Measurements from ENCODE around the gene MAPK11.

- no peak for TF ChIP-seq POLR2A (IDR thresholded peaks at IDR 0.05)
- no peak for TF ChIP-seq CTCF (IDR thresholded peaks at IDR 0.05)
These were observed 47.0 kb upstream of the MAPK11 start for GRCh38 chr22:50317178-50317577.

All from right lobe of liver (tissue), 4 donors.